Endothelial cell of umbilical vein (primary cell): Measurements from ENCODE around the gene TBCE. TPM values are rescaled to one million over a fixed set of nuclear protein-coding genes. Genes with fewer than 3 reads are reported as not detected.
A peak's percentile ranks its signal among the peaks of the same experiment; 100 is the strongest.

Source experiments
- BruUV-seq: library from RNA; stranded (reverse); fragments of 400-500 nt; replicated peaks from 2 replicates; lab custom pipeline; 2021; lab: Mats Ljungman, UMichigan
- CTCF ChIA-PET: fragments of 300-600, 350-600 bp; sonication (Branson Sonifier 250); formaldehyde crosslinking; loops from one replicate; lab custom pipeline; 2021; ENCODE audit warnings: antibody characterized with exemption, inconsistent platforms; lab: Charles Lee
- POLR2A ChIA-PET: fragments of 300-600, 350-600 bp; sonication (Branson Sonifier 250); formaldehyde crosslinking; loops from one replicate; lab custom pipeline; 2021; ENCODE audit warnings: antibody characterized with exemption, inconsistent platforms; lab: Charles Lee
- DNase-seq: peaks from one replicate; pipeline ENCODE4 v3.0.0-alpha.2; 2011; ENCODE audit warnings: low read depth, low spot score
- FAIRE-seq: peaks from 2 replicates; lab custom pipeline; 2011; peaks lifted over from hg19 to GRCh38; lab: Jason Lieb, UNC
- H2AFZ ChIP-seq: 2 replicates; pipeline ENCODE4 v1.6.0; 2012; ENCODE audit warnings: low read depth, low read length, control low read depth, inconsistent platforms
- H3K27ac ChIP-seq: 2 replicates; pipeline ENCODE4 v1.5.1; 2011; ENCODE audit warnings: low read depth, mild to moderate bottlenecking, control low read depth, low read length, moderate library complexity; ENCODE audit not compliant: insufficient read depth
- H3K27me3 ChIP-seq, 2 experiments: 2 replicates each; pipeline versions ENCODE4 v1.6.0 to v1.6.1; 2011; ENCODE audit warnings: low read length in 2 of 2, mixed read lengths in 1 of 2; ENCODE audit not compliant: control insufficient read depth in 2 of 2, insufficient read depth in 2 of 2
- H3K36me3 ChIP-seq, 2 experiments: 2 replicates in 1 of 2; 3 replicates in 1 of 2; pipeline ENCODE4 v1.5.1; 2011; ENCODE audit warnings: low read length in 2 of 2, mild to moderate bottlenecking in 1 of 2, moderate library complexity in 1 of 2; ENCODE audit not compliant: control insufficient read depth in 2 of 2, insufficient read depth in 2 of 2; ENCODE audit errors: extremely low read depth in 1 of 2
- H3K4me1 ChIP-seq: 3 replicates; pipeline ENCODE4 v1.5.1; 2011; ENCODE audit warnings: mild to moderate bottlenecking, low read length; ENCODE audit not compliant: control insufficient read depth, insufficient read depth; ENCODE audit errors: extremely low read depth
- H3K4me2 ChIP-seq: 2 replicates; pipeline ENCODE4 v1.6.1; 2011; ENCODE audit warnings: low read length, control low read depth, mixed read lengths; ENCODE audit not compliant: insufficient read depth
- H3K4me3 ChIP-seq, 3 experiments: fragments of 200-600 bp in 1 of 3; sonication (generic), shearing (Covaris generic) in 1 of 3; replicated peaks in 1 of 3; 2 replicates each; pipeline ENCODE4 v1.5.1; 2011 to 2016; ENCODE audit warnings: control low read depth in 3 of 3, low read length in 3 of 3, mild to moderate bottlenecking in 2 of 3, inconsistent platforms in 1 of 3, low read depth in 1 of 3, moderate library complexity in 1 of 3; ENCODE audit not compliant: insufficient read depth in 1 of 3
- H3K79me2 ChIP-seq: 2 replicates; pipeline ENCODE4 v1.6.0; 2012; ENCODE audit warnings: low read length, inconsistent platforms; ENCODE audit not compliant: control insufficient read depth, insufficient read depth
- H3K9ac ChIP-seq: replicated peaks from 2 replicates; pipeline ENCODE3; 2011; ENCODE audit warnings: low read length, control low read depth; ENCODE audit not compliant: insufficient read depth; ENCODE audit errors: extremely low read depth
- H3K9me1 ChIP-seq: replicated peaks from 3 replicates; pipeline ENCODE4 v1.6.0; 2011; ENCODE audit warnings: mild to moderate bottlenecking, low read length; ENCODE audit not compliant: control insufficient read depth, insufficient read depth; ENCODE audit errors: extremely low read depth
- H3K9me3 ChIP-seq: replicated peaks from 2 replicates; pipeline ENCODE4 v1.5.1; 2012; ENCODE audit warnings: low read length, inconsistent platforms; ENCODE audit not compliant: control insufficient read depth, insufficient read depth
- H4K20me1 ChIP-seq: replicated peaks from 2 replicates; pipeline ENCODE3; 2011; ENCODE audit warnings: mild to moderate bottlenecking, low read length; ENCODE audit not compliant: control insufficient read depth, insufficient read depth; ENCODE audit errors: extremely low read depth
- EZH2 ChIP-seq: IDR thresholded peaks from 2 replicates; pipeline ENCODE4 v1.6.1; 2012; ENCODE audit warnings: borderline replicate concordance, low read depth, mild to moderate bottlenecking, moderate library complexity, low read length, inconsistent platforms; ENCODE audit not compliant: severe bottlenecking
- FOS ChIP-seq: IDR thresholded peaks from 2 replicates; pipeline ENCODE4 v1.6.1; 2011; ENCODE audit warnings: mild to moderate bottlenecking, low read length, moderate library complexity, borderline replicate concordance; ENCODE audit not compliant: insufficient read depth
- GATA2 ChIP-seq: IDR thresholded peaks from 2 replicates; pipeline ENCODE4 v1.7.0; 2011; ENCODE audit warnings: low read depth, mild to moderate bottlenecking, moderate library complexity, mixed read lengths, low read length; ENCODE audit not compliant: insufficient read length, insufficient read depth
- MAX ChIP-seq: IDR thresholded peaks from 2 replicates; pipeline ENCODE4 v1.6.1; 2011; ENCODE audit not compliant: insufficient read depth, insufficient read length
- MYC ChIP-seq: IDR thresholded peaks from one replicate; pipeline ENCODE4 v1.6.1; 2011; ENCODE audit warnings: mild to moderate bottlenecking, low read depth, low read length
- POLR2A ChIP-seq: IDR thresholded peaks from 2 replicates; pipeline ENCODE4 v1.6.1; 2012; ENCODE audit warnings: low read depth, mild to moderate bottlenecking, control low read depth, low read length
- POLR2AphosphoS5 ChIP-seq: IDR thresholded peaks from 2 replicates; pipeline ENCODE4 v1.6.1; 2012; ENCODE audit warnings: low read depth, mild to moderate bottlenecking, control low read depth, low read length, moderate library complexity; ENCODE audit not compliant: insufficient read depth
- dilution Hi-C: fragments of 300-500 bp; cut with MboI; formaldehyde crosslinking; loops from one replicate; pipeline ENCODE4 v1.15.0; 2019; ENCODE audit warnings: low sequenced_read_pairs; ENCODE audit not compliant: extremely low pct_ligation_motif_present
- intact Hi-C: fragments of 100-400 bp; cut with micrococcal nuclease; formaldehyde crosslinking; loops from one replicate; pipeline ENCODE4 v1.10.0; 2022
- polyA plus RNA-seq, 4 experiments: library from polyadenylated mRNA; depleted of rRNA in 3 of 4; stranded (reverse) in 3 of 4; unstranded in 1 of 4; fragments of >200 nt; gene quantifications; 2 replicates each; pipeline versions ENCODE4 v1.2.1 to v1.2.3, GENCODE V29; 2011 to 2012; ENCODE audit warnings: missing spikeins in 1 of 4
- total RNA-seq: library from RNA; stranded (reverse); gene quantifications from 2 replicates; pipeline ENCODE4 v1.2.3, GENCODE V29; 2021
- TF ChIP-seq, protein P1 (sequence below), 2 donors: IDR thresholded peaks; 1 replicate in 1 of 2; 2 replicates in 1 of 2; pipeline ENCODE4 v1.5.1; 2011; ENCODE audit warnings: low read length in 2 of 2, mild to moderate bottlenecking in 2 of 2, moderate library complexity in 2 of 2, control low read depth in 1 of 2, inconsistent platforms in 1 of 2, low read depth in 1 of 2; ENCODE audit not compliant: insufficient read depth in 1 of 2; ENCODE audit errors: extremely low read depth in 1 of 2

TBCE gene
- total and polyA plus RNA-seq, 2 donors (not counting 3 experiments of a cell fraction or from before 2014, with no cell fraction given), result 13.7 to 32.6 TPM

DNA sequence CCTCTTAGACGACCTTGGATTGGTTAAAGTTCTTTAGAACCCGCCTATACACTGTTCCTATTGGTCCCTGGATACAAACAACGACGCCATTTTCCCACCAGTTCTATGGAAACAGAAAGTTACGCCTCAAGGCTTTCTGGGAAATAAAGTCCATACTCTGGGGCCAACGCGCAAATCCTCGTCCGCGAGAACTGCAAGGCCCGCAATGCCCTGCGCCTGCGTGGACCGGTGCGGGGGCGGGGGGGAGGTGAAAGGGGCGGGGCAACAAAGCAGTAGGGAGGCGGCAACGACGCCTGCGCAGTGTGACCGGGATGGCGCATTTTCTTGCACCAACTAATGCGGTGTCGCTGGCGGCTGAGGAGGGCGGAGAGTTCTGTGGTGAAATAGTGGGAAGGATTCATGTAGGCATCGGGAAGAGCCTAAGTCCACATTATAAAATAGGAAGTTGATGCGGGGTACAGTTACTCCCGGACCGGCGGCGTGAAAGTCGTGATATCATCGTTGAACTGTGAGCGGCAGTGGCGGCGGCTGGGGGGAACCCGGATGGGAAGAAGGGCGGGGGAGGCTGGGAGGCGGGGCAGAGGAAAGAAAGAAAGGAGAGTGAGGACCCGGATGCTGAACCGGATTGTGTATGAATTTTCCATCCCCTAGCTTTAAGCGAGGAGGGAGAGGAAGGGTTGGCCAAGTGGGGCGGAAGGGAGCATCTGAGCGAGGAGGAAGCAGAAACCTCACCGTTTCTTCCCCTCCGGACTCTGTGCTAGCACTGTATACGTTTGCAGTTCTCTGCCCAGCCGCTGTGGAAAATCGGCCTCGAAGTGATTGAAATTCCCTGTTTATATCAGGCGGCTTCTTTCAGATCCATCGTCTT is 38.7 kb upstream of the TBCE start, which contains the start of gene GGPS1:
Gene GGPS1 (plus strand): TSS at position 300 of the 868 bp plus-strand sequence. CDS start 6,695 bp downstream, outside the sequence.
- peaks cover 28% of the 10 kb centered on the region for H3K4me1 ChIP-seq
- no peaks in the 10 kb centered on the region for H3K36me3 ChIP-seq
- FAIRE-seq (peak; percentile 93), DNase-seq (peak; percentile 100)
- peak within 1 kb of the TSS; percentile 55 for H2AFZ ChIP-seq
- H3K4me2 ChIP-seq, result peak within 1 kb of the TSS; percentile 93
- H3K9me1 ChIP-seq, result no peaks in the 10 kb centered on the region
- BruUV-seq, result no TSS peak
- intact Hi-C loops, result loop anchor here (1.0 to 10.0 kb wide), 8 partner anchors 39 to 676 kb away; partner anchors contain the start of genes B3GALNT2, RBM34, TBCE and TOMM20
- ChIA-PET POLR2A (interaction anchor here (0.5 to 2.2 kb wide), 13 partner anchors 10 to 935 kb away, joined by 3 to 9 read pairs (median 4); partner anchors contain the start of genes B3GALNT2 and TBCE), CTCF (interaction anchor here (0.9 to 5.7 kb wide), 11 partner anchors 9 to 655 kb away, joined by 3 to 56 read pairs (median 4); no protein-coding TSS in a partner anchor)
- H3K27me3 ChIP-seq, result no peaks in the 10 kb centered on the region
- TF ChIP-seq EZH2 (no peak), MAX (no peak), MYC (no peak), FOS (no peak), POLR2A (peak; percentile 96), GATA2 (peak; percentile 18), POLR2AphosphoS5 (peak; percentile 89)
- TF ChIP-seq, protein P1, sequence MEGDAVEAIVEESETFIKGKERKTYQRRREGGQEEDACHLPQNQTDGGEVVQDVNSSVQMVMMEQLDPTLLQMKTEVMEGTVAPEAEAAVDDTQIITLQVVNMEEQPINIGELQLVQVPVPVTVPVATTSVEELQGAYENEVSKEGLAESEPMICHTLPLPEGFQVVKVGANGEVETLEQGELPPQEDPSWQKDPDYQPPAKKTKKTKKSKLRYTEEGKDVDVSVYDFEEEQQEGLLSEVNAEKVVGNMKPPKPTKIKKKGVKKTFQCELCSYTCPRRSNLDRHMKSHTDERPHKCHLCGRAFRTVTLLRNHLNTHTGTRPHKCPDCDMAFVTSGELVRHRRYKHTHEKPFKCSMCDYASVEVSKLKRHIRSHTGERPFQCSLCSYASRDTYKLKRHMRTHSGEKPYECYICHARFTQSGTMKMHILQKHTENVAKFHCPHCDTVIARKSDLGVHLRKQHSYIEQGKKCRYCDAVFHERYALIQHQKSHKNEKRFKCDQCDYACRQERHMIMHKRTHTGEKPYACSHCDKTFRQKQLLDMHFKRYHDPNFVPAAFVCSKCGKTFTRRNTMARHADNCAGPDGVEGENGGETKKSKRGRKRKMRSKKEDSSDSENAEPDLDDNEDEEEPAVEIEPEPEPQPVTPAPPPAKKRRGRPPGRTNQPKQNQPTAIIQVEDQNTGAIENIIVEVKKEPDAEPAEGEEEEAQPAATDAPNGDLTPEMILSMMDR (IDR thresholded peaks at IDR 0.05; ENCODE audit: extremely low read depth in 1 of 2, insufficient read depth in 1 of 2, low read depth in 1 of 2, low read length in 2 of 2), result no peak
- peaks cover 12% of the 10 kb centered on the region for H4K20me1 ChIP-seq
- peak within 1 kb of the TSS; percentile 89 to 93 (median 92) for H3K4me3 ChIP-seq
- H3K9ac ChIP-seq, result peak within 1 kb of the TSS; percentile 96
- H3K9me3 ChIP-seq, result no peaks in the 10 kb centered on the region
- peak within 1 kb of the TSS; percentile 86 for H3K27ac ChIP-seq
- H3K79me2 ChIP-seq, result peaks cover 79% of the 10 kb centered on the region
- dilution Hi-C loops, result no loop called here
